K562 (cell line): ENCODE measurements around the gene PYGM. TPM values are rescaled to one million over a fixed set of nuclear protein-coding genes. Genes with fewer than 3 reads are reported as not detected.

Experiments used
- ATAC-seq: fragments of 200-7000 bp; cut with Tn5 transposase; 3 replicates; pipeline ENCODE4 v1.9.1; 2020; ENCODE audit warnings: moderate library complexity
- BruUV-seq: library from RNA; stranded (reverse); fragments of 400-500 nt; replicated peaks from 2 replicates; lab custom pipeline; 2021; lab: Mats Ljungman, UMichigan
- CTCF ChIA-PET: fragments of 300-600 bp; formaldehyde crosslinking; extraction: SDS; loops from one replicate; lab custom pipeline; 2021; ENCODE audit warnings: low intra/inter-chr PET ratio; lab: Yijun Ruan, JAX
- POLR2A ChIA-PET: fragments of 300-600, 350-650 bp; sonication (Branson Sonifier 250); formaldehyde crosslinking; extraction: SDS; loops from one replicate; lab custom pipeline; 2021; ENCODE audit warnings: antibody characterized with exemption, inconsistent platforms; lab: Yijun Ruan, JAX
- DNase-seq, 4 experiments: peaks; one replicate each; pipeline versions ENCODE4 v3.0.0 to v3.0.0-alpha.2; 2011 to 2018; ENCODE audit warnings: low spot score in 3 of 4, mixed read lengths in 3 of 4; ENCODE audit errors: extremely low read depth in 1 of 4
- FAIRE-seq: peaks from 2 replicates; lab custom pipeline; 2011; peaks lifted over from hg19 to GRCh38; lab: Jason Lieb, UNC
- H2AFZ ChIP-seq: 2 replicates; pipeline ENCODE4 v1.6.0; 2011; ENCODE audit warnings: low read depth, low read length, control low read depth, inconsistent platforms
- H3K27ac ChIP-seq: fragments of 200-600 bp; 3 replicates; pipeline ENCODE4 v1.8.0; 2011; ENCODE audit warnings: low read depth, mild to moderate bottlenecking, control low read depth, inconsistent platforms, low read length, moderate library complexity, mixed read lengths; ENCODE audit errors: extremely low read depth
- H3K27me3 ChIP-seq, 2 experiments: fragments of 300-600 bp in 1 of 2; 2 replicates in 1 of 2; 3 replicates in 1 of 2; pipeline versions ENCODE4 v1.6.0 to v1.8.0; 2011; ENCODE audit warnings: inconsistent platforms in 2 of 2, low read length in 2 of 2, mild to moderate bottlenecking in 1 of 2, mixed read lengths in 1 of 2, moderate library complexity in 1 of 2; ENCODE audit not compliant: control insufficient read depth in 2 of 2, insufficient read depth in 2 of 2
- H3K36me3 ChIP-seq: fragments of 300-600 bp; 3 replicates; pipeline ENCODE4 v1.8.0; 2011; ENCODE audit warnings: mild to moderate bottlenecking, low read length, inconsistent platforms; ENCODE audit not compliant: control insufficient read depth, insufficient read depth
- H3K4me1 ChIP-seq, 2 experiments: fragments of 200-600 bp in 1 of 2; replicated peaks in 1 of 2; 2 replicates in 1 of 2; 3 replicates in 1 of 2; pipeline versions ENCODE4 v1.5.1 to v1.8.0; 2011; ENCODE audit warnings: inconsistent platforms in 2 of 2, low read length in 2 of 2, mild to moderate bottlenecking in 1 of 2, mixed read lengths in 1 of 2, moderate library complexity in 1 of 2; ENCODE audit not compliant: control insufficient read depth in 2 of 2, insufficient read depth in 2 of 2
- H3K4me2 ChIP-seq: 2 replicates; pipeline ENCODE4 v1.6.1; 2011; ENCODE audit warnings: low read length, control low read depth, inconsistent platforms, mixed read lengths; ENCODE audit not compliant: insufficient read depth
- H3K4me3 ChIP-seq: fragments of 200-600 bp; sonication (generic), shearing (Covaris generic); 2 replicates; pipeline ENCODE4 v1.5.1; 2016; ENCODE audit warnings: control low read depth, inconsistent platforms
- H3K79me2 ChIP-seq: fragments of 200-600 bp; 3 replicates; pipeline ENCODE4 v1.8.0; 2011; ENCODE audit warnings: low read length, inconsistent platforms; ENCODE audit not compliant: control insufficient read depth, insufficient read depth
- H3K9ac ChIP-seq, 2 experiments: 2 replicates each; pipeline versions ENCODE4 v1.6.0 to v1.6.1; 2011; ENCODE audit warnings: low read depth in 2 of 2, low read length in 2 of 2, control low read depth in 1 of 2, inconsistent platforms in 1 of 2, mild to moderate bottlenecking in 1 of 2, mixed read lengths in 1 of 2; ENCODE audit not compliant: insufficient read depth in 1 of 2
- H3K9me1 ChIP-seq: one replicate; pipeline ENCODE4 v1.6.0; 2011; ENCODE audit warnings: inconsistent platforms, mild to moderate bottlenecking, low read length, moderate library complexity; ENCODE audit not compliant: control insufficient read depth, insufficient read depth
- H3K9me3 ChIP-seq: replicated peaks from 2 replicates; pipeline ENCODE4 v1.5.1; 2011; ENCODE audit warnings: low read depth, low read length, inconsistent platforms; ENCODE audit not compliant: control insufficient read depth, insufficient read depth
- H4K20me1 ChIP-seq: replicated peaks from 2 replicates; pipeline ENCODE4 v1.6.1; 2011; ENCODE audit warnings: low read length, inconsistent platforms, mixed read lengths; ENCODE audit not compliant: control insufficient read depth, insufficient read depth
- DNMT1 ChIP-seq: fragments of 450-650 bp; IDR thresholded peaks from 2 replicates; pipeline ENCODE4 v1.6.1; 2016; ENCODE audit warnings: antibody characterized with exemption, mild to moderate bottlenecking
- FOSL1 ChIP-seq: fragments of 200-800 bp; sonication (Bioruptor generic); conservative IDR thresholded peaks from 2 replicates; pipeline ENCODE4 v1.6.1; 2016; ENCODE audit warnings: missing genetic modification characterization, missing compliant biosample characterization
- MYNN ChIP-seq, 2 experiments: sonication (generic); formaldehyde crosslinking in 1 of 2; IDR thresholded peaks; 2 replicates each; pipeline versions ENCODE4 v1.5.0 to v1.6.1; 2016 to 2020; ENCODE audit warnings: antibody characterized with exemption in 1 of 2, missing genetic modification reagents in 1 of 2
- U2AF1 ChIP-seq: fragments of 200-400 bp; formaldehyde crosslinking; optimal IDR thresholded peaks from 2 replicates; pipeline ENCODE3; 2017; ENCODE audit warnings: mild to moderate bottlenecking, low read depth, low read length, moderate library complexity
- ZNF184 ChIP-seq: sonication (generic); formaldehyde crosslinking; IDR thresholded peaks from 2 replicates; pipeline ENCODE4 v1.5.0; 2020; ENCODE audit warnings: missing genetic modification reagents
- ZNF217 ChIP-seq: sonication (generic); formaldehyde crosslinking; IDR thresholded peaks from 2 replicates; pipeline ENCODE4 v1.8.0; 2022; ENCODE audit warnings: mild to moderate bottlenecking, missing genetic modification reagents
- ZNF644 ChIP-seq: fragments of 200-800 bp; sonication (Bioruptor generic); IDR thresholded peaks from 2 replicates; pipeline ENCODE4 v1.6.1; 2016; ENCODE audit warnings: low read depth, missing genetic modification characterization, missing compliant biosample characterization
- whole genome bisulfite sequencing: fragments of 100-300 bp; shearing (Covaris generic); methylation state at CpG from one replicate; pipeline ENCODE4 v1.1.6; 2016; ENCODE audit warnings: low coverage, mixed read lengths; ENCODE audit not compliant: insufficient coverage; ENCODE audit errors: missing lambda C conversion rate; 5-methylcytosine and 5-hydroxymethylcytosine counted together
- in situ Hi-C: fragments of 300-500 bp; cut with MboI; formaldehyde crosslinking; loops from 4 replicates; pipeline ENCODE4 v1.15.0; 2018; ENCODE audit warnings: inconsistent platforms, mixed read lengths
- intact Hi-C: fragments of 100-400 bp; cut with micrococcal nuclease; formaldehyde crosslinking; loops from 2 replicates; pipeline ENCODE4 v1.14.2; 2022
- polyA plus RNA-seq, 8 experiments: library from polyadenylated mRNA; depleted of rRNA in 4 of 8; stranded (reverse) in 5 of 8; unstranded in 3 of 8; fragments of >200 nt; fragmentation: Nextera tagmentation in 2 of 8; fragmentation: Illumina TruSeq in 1 of 8; extraction: Ambion mirVana in 2 of 8; extraction: Trizol in 1 of 8; gene quantifications; 2 replicates each; pipeline versions ENCODE4 v1.2.1 to v1.2.3, GENCODE V29; 2011 to 2014; ENCODE audit warnings: inconsistent platforms in 1 of 8, missing spikeins in 1 of 8
- total RNA-seq, 7 experiments: library from RNA; depleted of rRNA in 6 of 7; stranded (reverse); fragments of >200 nt in 6 of 7; fragmentation: Illumina TruSeq in 2 of 7; extraction: Trizol in 2 of 7; gene quantifications; 2 replicates each; pipeline versions ENCODE4 v1.2.1 to v1.2.3, GENCODE V29; 2011 to 2021; ENCODE audit warnings: low replicate concordance in 1 of 7
- TF ChIP-seq, protein P1 (sequence below): sonication (generic); formaldehyde crosslinking; IDR thresholded peaks from 2 replicates; pipeline ENCODE4 v1.8.0; 2022; ENCODE audit warnings: missing genetic modification reagents, mild to moderate bottlenecking, borderline replicate concordance
- TF ChIP-seq, protein P2 (sequence below), 2 experiments: fragments of 450-650 bp in 1 of 2; IDR thresholded peaks; 2 replicates each; pipeline ENCODE4 v1.6.1; 2011 to 2017; ENCODE audit warnings: low read depth in 2 of 2, antibody characterized with exemption in 1 of 2, borderline replicate concordance in 1 of 2, low read length in 1 of 2, mild to moderate bottlenecking in 1 of 2, mixed read lengths in 1 of 2; ENCODE audit not compliant: control insufficient read depth in 1 of 2
- TF ChIP-seq, protein P3 (sequence below), 2 experiments: fragments of 450-650 bp; IDR thresholded peaks; 2 replicates each; pipeline ENCODE4 v1.6.1; 2016
- TF ChIP-seq, protein P4 (sequence below): fragments of 250-450 bp; sonication (Bioruptor Pico); IDR thresholded peaks from 2 replicates; pipeline ENCODE4 v1.5.1; 2021; ENCODE audit warnings: mild to moderate bottlenecking
- TF ChIP-seq, protein P5 (sequence below): sonication (generic); formaldehyde crosslinking; IDR thresholded peaks from 2 replicates; pipeline ENCODE4 v1.8.0; 2022; ENCODE audit warnings: missing genetic modification reagents, mild to moderate bottlenecking, moderate library complexity, borderline replicate concordance

The PYGM gene
- total and polyA plus RNA-seq, 9 of the 15 experiments (the other 6 are each of a cell fraction or from before 2014, with no cell fraction given): 0.07 to 1.5 (median 0.68) TPM

DNA sequence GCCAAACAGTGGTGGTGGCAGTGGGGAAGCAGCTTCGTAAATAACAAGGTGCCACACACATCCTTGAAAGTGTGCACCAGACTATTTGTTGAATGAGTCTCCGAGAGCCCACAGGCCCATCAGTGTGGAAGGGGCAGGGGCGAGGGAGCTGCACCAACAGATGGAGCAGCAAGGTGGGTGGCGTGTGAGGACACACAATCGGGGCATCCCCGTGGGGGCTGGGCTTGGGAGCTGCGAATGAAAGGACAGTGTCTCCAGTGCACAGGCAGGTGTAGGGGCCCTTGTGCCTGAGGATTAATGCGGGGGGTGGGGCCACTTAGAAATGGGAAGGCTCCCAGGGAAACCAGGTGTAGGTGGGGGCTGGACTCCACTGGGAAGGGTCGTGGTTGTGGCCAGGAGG, 39.6 kb downstream of the PYGM start:
- Histone ChIP-seq H3K4me1 (peaks cover 0 to 20% of the 10 kb centered on the region in 2 experiments; a peak in 3 of 5 replicates), H3K36me3 (no peaks in the 10 kb centered on the region), H3K4me3 (no peak overlapping the region), H2AFZ (no peak overlapping the region), H3K27me3 (peaks cover 26 to 52% of the 10 kb centered on the region in 2 experiments), H3K9me3 (no peaks in the 10 kb centered on the region), H4K20me1 (peaks cover 23% of the 10 kb centered on the region), H3K9me1 (no peaks in the 10 kb centered on the region), H3K4me2 (no peak overlapping the region), H3K9ac (no peak overlapping the region), H3K79me2 (no peaks in the 10 kb centered on the region), H3K27ac (no peak overlapping the region)
- CTCF ChIA-PET: no interaction called here
- no TSS peak for BruUV-seq
- DNase-seq (no peak), ATAC-seq (no peak), FAIRE-seq (no peak)
- in situ Hi-C loops: no loop called here
- intact Hi-C loops: loop anchor here (10.0 kb wide), 1 partner anchor 65 kb away; no protein-coding TSS in a partner anchor
- WGBS: 1% methylated on average over 9 of the region's 9 CpGs
- POLR2A ChIA-PET: interaction anchor here (0.6 to 1.3 kb wide), 2 partner anchors 15 to 229 kb away, joined by 3 to 7 read pairs; no protein-coding TSS in a partner anchor
- TF ChIP-seq U2AF1 (no peak), ZNF217 (CRISPR knock-in tag) (no peak), DNMT1 (no peak), ZNF184 (CRISPR knock-in tag) (no peak), ZNF644 (tag) (no peak), FOSL1 (tag) (no peak), MYNN (IDR thresholded peaks at IDR 0.05) (no peak), MYNN (CRISPR knock-in tag; IDR thresholded peaks at IDR 0.05) (no peak)
- TF ChIP-seq, protein P1, sequence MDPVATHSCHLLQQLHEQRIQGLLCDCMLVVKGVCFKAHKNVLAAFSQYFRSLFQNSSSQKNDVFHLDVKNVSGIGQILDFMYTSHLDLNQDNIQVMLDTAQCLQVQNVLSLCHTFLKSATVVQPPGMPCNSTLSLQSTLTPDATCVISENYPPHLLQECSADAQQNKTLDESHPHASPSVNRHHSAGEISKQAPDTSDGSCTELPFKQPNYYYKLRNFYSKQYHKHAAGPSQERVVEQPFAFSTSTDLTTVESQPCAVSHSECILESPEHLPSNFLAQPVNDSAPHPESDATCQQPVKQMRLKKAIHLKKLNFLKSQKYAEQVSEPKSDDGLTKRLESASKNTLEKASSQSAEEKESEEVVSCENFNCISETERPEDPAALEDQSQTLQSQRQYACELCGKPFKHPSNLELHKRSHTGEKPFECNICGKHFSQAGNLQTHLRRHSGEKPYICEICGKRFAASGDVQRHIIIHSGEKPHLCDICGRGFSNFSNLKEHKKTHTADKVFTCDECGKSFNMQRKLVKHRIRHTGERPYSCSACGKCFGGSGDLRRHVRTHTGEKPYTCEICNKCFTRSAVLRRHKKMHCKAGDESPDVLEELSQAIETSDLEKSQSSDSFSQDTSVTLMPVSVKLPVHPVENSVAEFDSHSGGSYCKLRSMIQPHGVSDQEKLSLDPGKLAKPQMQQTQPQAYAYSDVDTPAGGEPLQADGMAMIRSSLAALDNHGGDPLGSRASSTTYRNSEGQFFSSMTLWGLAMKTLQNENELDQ (CRISPR knock-in tag): no peak
- TF ChIP-seq, protein P2, sequence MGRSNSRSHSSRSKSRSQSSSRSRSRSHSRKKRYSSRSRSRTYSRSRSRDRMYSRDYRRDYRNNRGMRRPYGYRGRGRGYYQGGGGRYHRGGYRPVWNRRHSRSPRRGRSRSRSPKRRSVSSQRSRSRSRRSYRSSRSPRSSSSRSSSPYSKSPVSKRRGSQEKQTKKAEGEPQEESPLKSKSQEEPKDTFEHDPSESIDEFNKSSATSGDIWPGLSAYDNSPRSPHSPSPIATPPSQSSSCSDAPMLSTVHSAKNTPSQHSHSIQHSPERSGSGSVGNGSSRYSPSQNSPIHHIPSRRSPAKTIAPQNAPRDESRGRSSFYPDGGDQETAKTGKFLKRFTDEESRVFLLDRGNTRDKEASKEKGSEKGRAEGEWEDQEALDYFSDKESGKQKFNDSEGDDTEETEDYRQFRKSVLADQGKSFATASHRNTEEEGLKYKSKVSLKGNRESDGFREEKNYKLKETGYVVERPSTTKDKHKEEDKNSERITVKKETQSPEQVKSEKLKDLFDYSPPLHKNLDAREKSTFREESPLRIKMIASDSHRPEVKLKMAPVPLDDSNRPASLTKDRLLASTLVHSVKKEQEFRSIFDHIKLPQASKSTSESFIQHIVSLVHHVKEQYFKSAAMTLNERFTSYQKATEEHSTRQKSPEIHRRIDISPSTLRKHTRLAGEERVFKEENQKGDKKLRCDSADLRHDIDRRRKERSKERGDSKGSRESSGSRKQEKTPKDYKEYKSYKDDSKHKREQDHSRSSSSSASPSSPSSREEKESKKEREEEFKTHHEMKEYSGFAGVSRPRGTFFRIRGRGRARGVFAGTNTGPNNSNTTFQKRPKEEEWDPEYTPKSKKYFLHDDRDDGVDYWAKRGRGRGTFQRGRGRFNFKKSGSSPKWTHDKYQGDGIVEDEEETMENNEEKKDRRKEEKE (IDR thresholded peaks at IDR 0.05; ENCODE audit: borderline replicate concordance in 1 of 2, control insufficient read depth in 1 of 2, low read depth in 2 of 2, low read length in 1 of 2): no peak
- TF ChIP-seq, protein P3, sequence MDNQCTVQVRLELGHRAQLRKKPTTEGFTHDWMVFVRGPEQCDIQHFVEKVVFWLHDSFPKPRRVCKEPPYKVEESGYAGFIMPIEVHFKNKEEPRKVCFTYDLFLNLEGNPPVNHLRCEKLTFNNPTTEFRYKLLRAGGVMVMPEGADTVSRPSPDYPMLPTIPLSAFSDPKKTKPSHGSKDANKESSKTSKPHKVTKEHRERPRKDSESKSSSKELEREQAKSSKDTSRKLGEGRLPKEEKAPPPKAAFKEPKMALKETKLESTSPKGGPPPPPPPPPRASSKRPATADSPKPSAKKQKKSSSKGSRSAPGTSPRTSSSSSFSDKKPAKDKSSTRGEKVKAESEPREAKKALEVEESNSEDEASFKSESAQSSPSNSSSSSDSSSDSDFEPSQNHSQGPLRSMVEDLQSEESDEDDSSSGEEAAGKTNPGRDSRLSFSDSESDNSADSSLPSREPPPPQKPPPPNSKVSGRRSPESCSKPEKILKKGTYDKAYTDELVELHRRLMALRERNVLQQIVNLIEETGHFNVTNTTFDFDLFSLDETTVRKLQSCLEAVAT (IDR thresholded peaks at IDR 0.05): no peak
- TF ChIP-seq, protein P4, sequence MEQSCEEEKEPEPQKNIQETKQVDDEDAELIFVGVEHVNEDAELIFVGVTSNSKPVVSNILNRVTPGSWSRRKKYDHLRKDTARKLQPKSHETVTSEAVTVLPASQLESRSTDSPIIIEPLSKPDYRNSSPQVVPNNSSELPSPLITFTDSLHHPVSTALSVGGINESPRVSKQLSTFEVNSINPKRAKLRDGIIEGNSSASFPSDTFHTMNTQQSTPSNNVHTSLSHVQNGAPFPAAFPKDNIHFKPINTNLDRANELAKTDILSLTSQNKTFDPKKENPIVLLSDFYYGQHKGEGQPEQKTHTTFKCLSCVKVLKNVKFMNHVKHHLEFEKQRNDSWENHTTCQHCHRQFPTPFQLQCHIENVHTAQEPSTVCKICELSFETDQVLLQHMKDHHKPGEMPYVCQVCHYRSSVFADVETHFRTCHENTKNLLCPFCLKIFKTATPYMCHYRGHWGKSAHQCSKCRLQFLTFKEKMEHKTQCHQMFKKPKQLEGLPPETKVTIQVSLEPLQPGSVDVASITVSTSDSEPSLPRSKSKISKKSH (CRISPR knock-in tag): no peak
- TF ChIP-seq, protein P5, sequence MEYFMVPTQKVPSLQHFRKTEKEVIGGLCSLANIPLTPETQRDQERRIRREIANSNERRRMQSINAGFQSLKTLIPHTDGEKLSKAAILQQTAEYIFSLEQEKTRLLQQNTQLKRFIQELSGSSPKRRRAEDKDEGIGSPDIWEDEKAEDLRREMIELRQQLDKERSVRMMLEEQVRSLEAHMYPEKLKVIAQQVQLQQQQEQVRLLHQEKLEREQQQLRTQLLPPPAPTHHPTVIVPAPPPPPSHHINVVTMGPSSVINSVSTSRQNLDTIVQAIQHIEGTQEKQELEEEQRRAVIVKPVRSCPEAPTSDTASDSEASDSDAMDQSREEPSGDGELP (CRISPR knock-in tag): no peak
